Activated CD8-positive, alpha-beta memory T cell treated with anti-CD3 and anti-CD28 coated beads, Interleukin-2, amount 50 U/mL, for 1 hour (primary cell): Measurements from ENCODE around the gene GBP5.
"Not testable (repeated sequence)": the region's sequence is repeated elsewhere in the genome, so short reads cannot be mapped to it uniquely, and the experiment has no call there.

Experiments used
- DNase-seq: peaks from one replicate; pipeline ENCODE4 v3.0.0-alpha.2; 2020; ENCODE audit errors: extremely low read depth

Gene GBP5

GRCh38 chr1:89280766-89281165, 8.1 kb upstream of the GBP5 start:
- no peak for DNase-seq

DNA sequence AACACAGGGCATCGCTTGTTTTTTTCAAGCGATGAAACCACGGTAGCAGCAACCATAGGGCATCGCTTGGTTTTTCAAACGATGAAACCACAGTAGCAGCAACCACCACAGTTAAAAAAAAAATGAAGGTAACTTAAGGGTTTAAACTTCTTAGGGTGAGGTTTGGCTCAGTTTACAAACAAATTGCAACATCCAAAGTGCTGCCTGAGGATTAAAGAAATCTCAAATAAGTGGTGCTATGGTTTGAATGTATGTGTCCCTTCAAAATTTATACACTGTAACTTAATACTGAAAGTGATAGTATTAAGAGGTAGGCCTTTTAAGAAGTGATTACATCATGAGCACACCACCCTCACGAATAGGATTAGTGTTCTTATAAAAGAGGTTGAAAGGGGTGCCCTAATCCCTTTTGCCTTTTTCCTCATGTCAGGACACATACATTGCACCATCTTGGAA, 6.4 kb upstream of the GBP5 start:
- DNase-seq, result no peak

GRCh38 chr1:89277725-89278124, 5.1 kb upstream of the GBP5 start:
- DNase-seq, result no peak

DNA sequence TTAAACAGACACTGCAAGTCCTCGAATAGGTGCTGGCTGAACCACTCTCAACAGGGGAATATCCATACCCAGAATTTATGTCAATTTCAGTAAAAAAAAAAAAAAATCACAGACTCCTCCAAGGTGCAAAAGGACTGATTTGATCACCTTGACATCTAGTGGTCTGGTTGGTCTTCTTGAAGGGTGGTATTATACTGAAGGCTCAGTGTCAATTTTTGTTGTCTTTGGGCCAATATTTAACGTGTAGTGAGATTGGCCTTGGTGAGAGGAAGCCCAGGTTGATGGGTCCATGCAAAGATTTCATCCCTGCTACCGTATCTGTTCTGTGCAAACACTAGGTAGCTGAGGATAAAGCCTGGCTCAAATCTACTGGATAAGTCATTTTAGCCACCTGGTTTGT, 4.0 kb upstream of the GBP5 start:
- no peak for DNase-seq

DNA sequence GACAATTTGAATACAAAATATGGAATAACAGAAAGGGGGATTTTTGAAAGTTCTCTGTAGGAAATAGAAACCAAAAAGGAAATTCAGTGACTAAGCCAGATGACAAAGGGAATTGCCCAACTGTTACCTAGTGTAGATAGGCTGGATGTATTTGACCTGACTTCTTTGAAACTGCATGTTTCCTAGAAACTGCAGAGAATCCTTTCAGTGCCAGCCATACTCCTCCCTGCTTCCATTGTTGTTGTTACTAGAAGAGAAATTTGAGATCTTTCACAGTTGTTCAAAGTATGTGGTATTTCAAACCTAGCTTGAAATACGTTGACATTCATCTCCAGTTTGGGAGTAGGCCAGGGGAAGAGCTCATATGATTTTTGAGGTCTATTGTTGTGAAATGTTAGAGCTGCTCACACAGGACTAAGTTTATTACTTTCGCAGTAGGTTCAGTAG, 1.8 kb upstream of the GBP5 start:
- no peak for DNase-seq

- DNase-seq, result no peak
These were observed 691 bp upstream of the GBP5 start for GRCh38 chr1:89273324-89273778.

GRCh38 chr1:89271341-89272015, 1.2 kb downstream of the GBP5 start:
- no peak for DNase-seq

DNA sequence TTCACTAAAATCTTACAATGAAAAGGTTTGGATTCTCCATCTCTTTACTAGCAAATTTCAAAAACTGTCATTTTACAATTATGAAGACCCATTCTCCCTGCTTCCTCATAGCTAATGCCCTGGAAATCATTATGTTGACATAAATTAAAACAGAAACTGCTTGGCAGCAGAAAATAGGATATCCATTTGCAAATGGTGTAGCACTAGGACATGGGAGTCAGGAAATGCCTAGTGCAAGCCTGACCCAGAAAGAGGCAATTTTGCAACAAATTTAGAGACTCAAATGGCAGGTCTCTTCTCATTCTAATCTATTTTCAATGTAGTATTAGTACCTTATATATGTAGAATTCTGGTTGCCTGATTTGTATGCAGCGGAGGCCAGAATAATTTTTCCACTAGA, 2.2 kb downstream of the GBP5 start:
- no peak for DNase-seq

DNA sequence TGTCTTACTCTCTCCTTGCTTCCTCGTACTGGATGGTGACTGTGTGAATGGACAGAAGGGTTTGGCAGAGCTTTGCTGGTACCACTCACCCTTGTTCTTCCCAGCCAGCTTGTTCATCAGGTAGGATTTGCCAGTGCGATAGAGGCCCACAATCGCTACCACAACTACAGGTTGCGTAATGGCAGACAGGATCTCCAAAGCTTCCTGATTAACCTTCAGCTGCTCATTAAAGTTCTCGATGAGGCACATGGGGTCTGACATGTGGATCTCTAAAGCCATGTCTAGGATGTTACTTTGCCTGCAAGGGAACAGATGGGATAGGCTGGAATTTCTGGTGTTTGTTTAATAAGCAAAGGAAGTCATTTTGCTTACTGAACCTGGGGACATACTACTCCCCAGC, 3.4 kb downstream of the GBP5 start:
- no peak for DNase-seq

GRCh38 chr1:89262643-89263042, 10.0 kb downstream of the GBP5 start:
- DNase-seq, result no peak

- DNase-seq, result no peak
These were observed 10.6 kb downstream of the GBP5 start for GRCh38 chr1:89261926-89262515.

- no peak for DNase-seq
These were observed 11.9 kb downstream of the GBP5 start for GRCh38 chr1:89260566-89261255.

GRCh38 chr1:89260042-89260441, 12.6 kb downstream of the GBP5 start:
- DNase-seq, result no peak

GRCh38 chr1:89259283-89259971, 13.2 kb downstream of the GBP5 start:
- no peak for DNase-seq

- no peak for DNase-seq
These were observed 15.6 kb downstream of the GBP5 start for GRCh38 chr1:89257041-89257440.

- DNase-seq, result not testable (repeated sequence)
These were observed 17.1 kb downstream of the GBP5 start for GRCh38 chr1:89255581-89255980.

DNA sequence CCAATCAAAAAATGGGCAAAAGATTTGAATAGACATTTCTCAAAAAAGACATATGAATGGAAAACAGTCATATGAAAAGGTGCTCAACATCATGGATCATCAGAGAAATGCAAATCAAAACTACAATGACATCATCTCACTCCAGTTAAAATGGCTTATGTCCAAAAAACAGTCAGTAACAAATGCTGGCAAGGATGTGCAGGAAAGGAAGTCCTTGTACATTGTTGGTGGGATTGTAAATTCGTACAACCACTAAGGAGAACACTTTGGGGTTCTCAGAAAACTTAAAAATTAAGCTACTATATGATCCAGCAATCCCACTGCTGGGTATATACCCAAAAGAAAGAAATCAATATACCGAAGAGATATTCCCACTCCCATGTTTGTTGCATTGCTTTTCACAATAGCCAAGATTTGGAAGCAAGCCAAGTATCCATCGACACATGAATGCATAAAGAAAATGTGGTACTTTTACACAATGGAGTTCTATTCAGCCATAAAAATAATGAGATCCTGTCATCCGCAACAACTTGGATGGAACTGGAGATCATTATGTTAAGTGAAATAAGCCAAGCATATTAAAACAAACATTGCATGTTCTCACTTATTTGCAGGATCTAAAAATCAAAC, 17.9 kb downstream of the GBP5 start:
- DNase-seq, result no peak

GRCh38 chr1:89243046-89243445, 29.6 kb downstream of the GBP5 start:
- no peak for DNase-seq
